Epithelial cell of esophagus (primary cell): ENCODE data around the gene TMEM25.

Experiments used
- DNase-seq: peaks from one replicate; pipeline ENCODE4 v3.0.0; 2010; ENCODE audit warnings: low read depth
- H3K4me3 ChIP-seq: 2 replicates; pipeline ENCODE4 v1.5.1; 2011; ENCODE audit warnings: mild to moderate bottlenecking, low read length, control low read depth
- CTCF ChIP-seq: IDR thresholded peaks from 2 replicates; pipeline ENCODE4 v1.5.1; 2011; ENCODE audit warnings: low read depth, mild to moderate bottlenecking, low read length, control low read depth, inconsistent platforms; ENCODE audit not compliant: insufficient read depth; ENCODE audit errors: missing control alignments

The TMEM25 gene

GRCh38 chr11:118503216-118503615 lies 27.8 kb upstream of the TMEM25 start:
- no peak for TF ChIP-seq CTCF
- no peak for DNase-seq
- no peak overlapping the region for H3K4me3 ChIP-seq

- H3K4me3 ChIP-seq = no peak overlapping the region
- no peak for DNase-seq
- no peak for TF ChIP-seq CTCF
Measured at GRCh38 chr11:118511601-118512000, 19.4 kb upstream of the TMEM25 start.

- TF ChIP-seq CTCF = no peak
- H3K4me3 ChIP-seq = no peak overlapping the region
- DNase-seq = no peak
Measured at GRCh38 chr11:118514103-118514502, 16.9 kb upstream of the TMEM25 start.

GRCh38 chr11:118519549-118519948 lies 11.4 kb upstream of the TMEM25 start:
- no peak for TF ChIP-seq CTCF
- H3K4me3 ChIP-seq = no peak overlapping the region
- no peak for DNase-seq

- no peak for DNase-seq
- H3K4me3 ChIP-seq = no peak overlapping the region
- TF ChIP-seq CTCF = no peak
Measured at GRCh38 chr11:118521892-118522311, 9.1 kb upstream of the TMEM25 start.

- no peak overlapping the region for H3K4me3 ChIP-seq
- TF ChIP-seq CTCF = peak; percentile 61
- DNase-seq = peak; percentile 57
Measured at GRCh38 chr11:118522571-118523072, 8.4 kb upstream of the TMEM25 start.

- no peak for TF ChIP-seq CTCF
- DNase-seq = no peak
- no peak overlapping the region for H3K4me3 ChIP-seq
Measured at GRCh38 chr11:118524356-118524755, 6.6 kb upstream of the TMEM25 start.
